GM12878 (cell line): ENCODE data around the gene NHEJ1. TPM values are rescaled to one million over a fixed set of nuclear protein-coding genes. Genes with fewer than 3 reads are reported as not detected.
A peak's percentile ranks its signal among the peaks of the same experiment; 100 is the strongest.

ENCODE experiments used
- ATAC-seq: fragments of 200-7000 bp; cut with Tn5 transposase; 3 replicates; pipeline ENCODE4 v1.9.1; 2020; ENCODE audit warnings: mild to moderate bottlenecking, moderate library complexity
- BruUV-seq: library from RNA; stranded (reverse); fragments of 400-500 nt; replicated peaks from 2 replicates; lab custom pipeline; 2021; lab: Mats Ljungman, UMichigan
- CTCF ChIA-PET: fragments of 300-600 bp; sonication (Branson Sonifier 250); formaldehyde crosslinking; extraction: SDS; loops from one replicate; lab custom pipeline; 2021; ENCODE audit warnings: inconsistent platforms; lab: Yijun Ruan, JAX
- POLR2A ChIA-PET: fragments of 350-600 bp; formaldehyde crosslinking; extraction: SDS; loops from one replicate; lab custom pipeline; 2021; ENCODE audit warnings: inconsistent platforms; lab: Charles Lee
- RAD21 ChIA-PET: fragments of 300-600 bp; sonication (Branson Sonifier 250); formaldehyde crosslinking; loops from one replicate; lab custom pipeline; 2023; ENCODE audit warnings: antibody characterized with exemption; ENCODE audit not compliant: unreplicated experiment; lab: Charles Lee
- SMC1A ChIA-PET: fragments of 300-600 bp; sonication (Branson Sonifier 250); formaldehyde crosslinking; loops from one replicate; lab custom pipeline; 2023; ENCODE audit not compliant: unreplicated experiment, uncharacterized antibody; lab: Charles Lee
- DNase-seq: peaks from one replicate; pipeline ENCODE4 v3.0.0-alpha.2; 2011; ENCODE audit warnings: low read depth, low spot score
- FAIRE-seq: peaks from 3 replicates; lab custom pipeline; 2011; peaks lifted over from hg19 to GRCh38; lab: Jason Lieb, UNC
- H2AFZ ChIP-seq: 2 replicates; pipeline ENCODE4 v1.6.0; 2011; ENCODE audit warnings: low read depth, low read length, control low read depth; ENCODE audit not compliant: control insufficient read depth
- H3K27ac ChIP-seq: 2 replicates; pipeline ENCODE4 v1.5.1; 2011; ENCODE audit warnings: control low read depth; ENCODE audit not compliant: control insufficient read depth, insufficient read depth
- H3K27me3 ChIP-seq, 2 experiments: replicated peaks in 1 of 2; 2 replicates each; pipeline versions ENCODE4 v1.6.0 to v1.6.1; 2011; ENCODE audit warnings: low read length in 1 of 2; ENCODE audit not compliant: control insufficient read depth in 2 of 2, insufficient read depth in 2 of 2
- H3K36me3 ChIP-seq, 2 experiments: 2 replicates each; pipeline ENCODE4 v1.5.1; 2011; ENCODE audit warnings: low read length in 1 of 2; ENCODE audit not compliant: control insufficient read depth in 2 of 2, insufficient read depth in 2 of 2
- H3K4me1 ChIP-seq: 2 replicates; pipeline ENCODE4 v1.6.1; 2011; ENCODE audit warnings: mild to moderate bottlenecking, low read length, moderate library complexity, mixed read lengths; ENCODE audit not compliant: control insufficient read depth, insufficient read depth
- H3K4me2 ChIP-seq: 2 replicates; pipeline ENCODE4 v1.6.0; 2011; ENCODE audit warnings: control low read depth; ENCODE audit not compliant: control insufficient read depth, insufficient read depth
- H3K4me3 ChIP-seq: fragments of 200-600 bp; sonication (generic); 2 replicates; pipeline ENCODE4 v1.5.1; 2016
- H3K79me2 ChIP-seq: 2 replicates; pipeline ENCODE4 v1.6.0; 2011; ENCODE audit warnings: low read length; ENCODE audit not compliant: control insufficient read depth, insufficient read depth
- H3K9ac ChIP-seq: 2 replicates; pipeline ENCODE4 v1.8.0; 2011; ENCODE audit warnings: low read length, control low read depth, mixed read lengths; ENCODE audit not compliant: control insufficient read depth, insufficient read depth
- H3K9me3 ChIP-seq: replicated peaks from 3 replicates; pipeline ENCODE4 v1.5.1; 2011; ENCODE audit warnings: mild to moderate bottlenecking, low read length; ENCODE audit not compliant: control insufficient read depth, insufficient read depth
- H4K20me1 ChIP-seq: 2 replicates; pipeline ENCODE4 v1.6.0; 2011; ENCODE audit not compliant: control insufficient read depth, insufficient read depth
- BACH1 ChIP-seq: fragments of 450-650 bp; IDR thresholded peaks from 2 replicates; pipeline ENCODE4 v1.6.1; 2017; ENCODE audit warnings: mild to moderate bottlenecking, borderline replicate concordance
- CBFB ChIP-seq: IDR thresholded peaks from 2 replicates; pipeline ENCODE4 v1.6.1; 2016; ENCODE audit warnings: antibody characterized with exemption, low read depth
- CEBPB ChIP-seq, 2 experiments: fragments of 150-350 bp in 1 of 2; IDR thresholded peaks; 2 replicates each; pipeline ENCODE4 v1.6.1; 2012 to 2014; ENCODE audit warnings: low read depth in 2 of 2, low read length in 2 of 2, borderline replicate concordance in 1 of 2, inconsistent platforms in 1 of 2
- CTCF ChIP-seq, 3 experiments: IDR thresholded peaks in 2 of 3; conservative IDR thresholded peaks in 1 of 3; 2 replicates each; pipeline ENCODE4 v1.5.1; 2011; ENCODE audit warnings: low read depth in 3 of 3, low read length in 3 of 3, mild to moderate bottlenecking in 3 of 3, control low read depth in 2 of 3, moderate library complexity in 2 of 3, inconsistent platforms in 1 of 3, mixed read lengths in 1 of 3; ENCODE audit not compliant: control insufficient read depth in 2 of 3, insufficient read depth in 1 of 3; ENCODE audit errors: extremely low read depth in 1 of 3
- DPF2 ChIP-seq: fragments of 450-650 bp; IDR thresholded peaks from 2 replicates; pipeline ENCODE4 v1.6.1; 2017; ENCODE audit warnings: mild to moderate bottlenecking
- E2F8 ChIP-seq: fragments of 450-650 bp; IDR thresholded peaks from 2 replicates; pipeline ENCODE4 v1.6.1; 2018; ENCODE audit warnings: mild to moderate bottlenecking, low read depth, moderate library complexity; ENCODE audit not compliant: partially characterized antibody
- FOS ChIP-seq: IDR thresholded peaks from 3 replicates; pipeline ENCODE4 v1.6.1; 2011; ENCODE audit warnings: borderline replicate concordance; ENCODE audit not compliant: insufficient read length; ENCODE audit errors: extremely low read depth
- FOXM1 ChIP-seq: IDR thresholded peaks from 2 replicates; pipeline ENCODE4 v1.6.1; 2012; ENCODE audit warnings: low read depth, mild to moderate bottlenecking, inconsistent platforms, low read length, moderate library complexity
- HDAC2 ChIP-seq: fragments of 200-600 bp; sonication (generic); IDR thresholded peaks from 2 replicates; pipeline ENCODE4 v1.6.1; 2017
- PKNOX1 ChIP-seq: fragments of 450-650 bp; IDR thresholded peaks from 2 replicates; pipeline ENCODE4 v1.6.1; 2016; ENCODE audit warnings: mild to moderate bottlenecking
- SIX5 ChIP-seq: IDR thresholded peaks from 2 replicates; pipeline ENCODE4 v1.6.1; 2011; ENCODE audit warnings: mild to moderate bottlenecking, low read depth, low read length, moderate library complexity; ENCODE audit not compliant: severe bottlenecking
- SMC3 ChIP-seq: IDR thresholded peaks from 2 replicates; pipeline ENCODE4 v1.6.1; 2011; ENCODE audit warnings: low read length, improper control_type of control experiment, borderline replicate concordance
- SREBF1 ChIP-seq: IDR thresholded peaks from 2 replicates; pipeline ENCODE4 v1.6.1; 2012; ENCODE audit warnings: mild to moderate bottlenecking, low read length
- YY1 ChIP-seq: IDR thresholded peaks from 2 replicates; pipeline ENCODE4 v1.6.1; 2011; ENCODE audit warnings: low read depth, mild to moderate bottlenecking, low read length
- WGBS: methylation state at CpG from one replicate; pipeline ENCODE4 v1.1.6; 2016; ENCODE audit warnings: low lambda C conversion rate; ENCODE audit not compliant: insufficient replicate concordance, insufficient coverage; ENCODE audit errors: missing lambda C conversion rate; 5-methylcytosine and 5-hydroxymethylcytosine counted together
- in situ Hi-C: fragments of 300-500 bp; cut with MboI; formaldehyde crosslinking; loops from 9 replicates; pipeline ENCODE4 v1.14.3; 2018; ENCODE audit warnings: mixed read lengths
- intact Hi-C: fragments of 100-400 bp; cut with micrococcal nuclease; formaldehyde crosslinking; loops from one replicate; pipeline ENCODE4 v1.14.2; 2022; ENCODE audit not compliant: unreplicated experiment
- polyA plus RNA-seq, 11 experiments: library from polyadenylated mRNA; depleted of rRNA in 4 of 11; unstranded in 6 of 11; stranded (reverse) in 5 of 11; fragments of >200 nt; fragmentation: Nextera tagmentation in 4 of 11; fragmentation: Illumina TruSeq in 1 of 11; extraction: Ambion mirVana in 4 of 11; extraction: Trizol in 1 of 11; gene quantifications; 1 replicate in 1 of 11; 2 replicates in 10 of 11; pipeline versions ENCODE4 v1.2.1 to v1.2.3, GENCODE V29; 2011 to 2016; ENCODE audit warnings: inconsistent platforms in 2 of 11, missing spikeins in 2 of 11, low read depth in 1 of 11
- total RNA-seq, 4 experiments: library from RNA; depleted of rRNA in 3 of 4; stranded (reverse); fragments of >200 nt in 3 of 4; fragmentation: Illumina TruSeq in 1 of 4; extraction: Trizol in 1 of 4; gene quantifications; 2 replicates each; pipeline versions ENCODE4 v1.2.1 to v1.2.3, GENCODE V29; 2013 to 2021
- TF ChIP-seq, protein P1 (sequence below): IDR thresholded peaks from 2 replicates; pipeline ENCODE4 v1.6.1; 2012; ENCODE audit warnings: low read length, inconsistent platforms

Gene NHEJ1
- total and polyA plus RNA-seq, 10 of the 15 experiments (the other 5 are each of a cell fraction or from before 2014, with no cell fraction given), result 11.8 to 20.2 (median 17.0) TPM

GRCh38 chr2:219104107-219105035 lies 56.2 kb downstream of the NHEJ1 start:
- ChIA-PET CTCF (interaction anchor here (0.6 to 10.8 kb wide), 34 partner anchors 8 to 252 kb away, joined by 3 to 365 read pairs (median 4); partner anchors contain the start of gene CFAP65), POLR2A (interaction anchor here (1.0 kb wide), 1 partner anchor 24 kb away, joined by 3 read pairs; no protein-coding TSS in a partner anchor), RAD21 (interaction anchor here (0.7 to 2.3 kb wide), 20 partner anchors 9 to 227 kb away, joined by 3 to 56 read pairs (median 4); no protein-coding TSS in a partner anchor), SMC1A (interaction anchor here (0.6 to 4.1 kb wide), 22 partner anchors 9 to 228 kb away, joined by 3 to 57 read pairs (median 4); partner anchors contain the start of gene CFAP65)
- H2AFZ ChIP-seq, result no peak overlapping the region
- BruUV-seq, result no TSS peak
- WGBS, result 52% methylated on average over 4 of the region's 4 CpGs
- H3K36me3 ChIP-seq, result no peaks in the 10 kb centered on the region; a peak in 1 of 4 replicates
- no peaks in the 10 kb centered on the region for H3K27me3 ChIP-seq
- H3K4me2 ChIP-seq, result no peak overlapping the region
- no peaks in the 10 kb centered on the region for H3K4me1 ChIP-seq
- intact Hi-C loops, result loop anchor here (5.0 kb wide), 1 partner anchor 42 kb away; the partner anchor contains the start of gene IHH
- no peaks in the 10 kb centered on the region for H4K20me1 ChIP-seq
- H3K27ac ChIP-seq, result no peak overlapping the region
- peak; percentile 27 for FAIRE-seq
- in situ Hi-C loops, result no loop called here
- no peak overlapping the region for H3K9ac ChIP-seq
- H3K9me3 ChIP-seq, result no peaks in the 10 kb centered on the region
- no peaks in the 10 kb centered on the region for H3K79me2 ChIP-seq
- ATAC-seq, result peak; percentile 97
- H3K4me3 ChIP-seq, result no peak overlapping the region
- no peak for DNase-seq
- TF ChIP-seq, protein P1, sequence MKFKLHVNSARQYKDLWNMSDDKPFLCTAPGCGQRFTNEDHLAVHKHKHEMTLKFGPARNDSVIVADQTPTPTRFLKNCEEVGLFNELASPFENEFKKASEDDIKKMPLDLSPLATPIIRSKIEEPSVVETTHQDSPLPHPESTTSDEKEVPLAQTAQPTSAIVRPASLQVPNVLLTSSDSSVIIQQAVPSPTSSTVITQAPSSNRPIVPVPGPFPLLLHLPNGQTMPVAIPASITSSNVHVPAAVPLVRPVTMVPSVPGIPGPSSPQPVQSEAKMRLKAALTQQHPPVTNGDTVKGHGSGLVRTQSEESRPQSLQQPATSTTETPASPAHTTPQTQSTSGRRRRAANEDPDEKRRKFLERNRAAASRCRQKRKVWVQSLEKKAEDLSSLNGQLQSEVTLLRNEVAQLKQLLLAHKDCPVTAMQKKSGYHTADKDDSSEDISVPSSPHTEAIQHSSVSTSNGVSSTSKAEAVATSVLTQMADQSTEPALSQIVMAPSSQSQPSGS, result no peak
- TF ChIP-seq FOS (no peak), DPF2 (no peak), FOXM1 (no peak), SMC3 (peak; percentile 77), HDAC2 (no peak), SREBF1 (no peak), E2F8 (no peak), PKNOX1 (peak; percentile 20; the same call in 1 of the 2 replicates), CTCF (IDR thresholded peaks at IDR 0.05 in 2 of 3, conservative IDR thresholded peaks at IDR 0.05 in 1 of 3; ENCODE audit: control insufficient read depth in 2 of 3, extremely low read depth in 1 of 3, insufficient read depth in 1 of 3, low read depth in 3 of 3, low read length in 3 of 3) (peak; percentile 70 to 95 (median 90)), CBFB (no peak), BACH1 (no peak), YY1 (peak; percentile 45; the same call in 1 of the 2 replicates), CEBPB (IDR thresholded peaks at IDR 0.05; ENCODE audit: borderline replicate concordance in 1 of 2, low read depth in 2 of 2, low read length in 2 of 2) (no peak), SIX5 (no peak)
